ENCODE measurements around the gene TMEM131L. TPM values are rescaled to one million over a fixed set of nuclear protein-coding genes. Genes with fewer than 3 reads are reported as not detected.
"Not testable (repeated sequence)": the region's sequence is repeated elsewhere in the genome, so short reads cannot be mapped to it uniquely, and the experiment has no call there.

TMEM131L gene
- total RNA-seq, 3 donors from 2014 or later (not counting 1 experiment from before 2014, with no cell fraction given), result 67.8 to 105 (median 71.1) TPM

GRCh38 chr4:153546280-153546679, 80.1 kb downstream of the TMEM131L start:
- no peaks in the 10 kb centered on the region for H3K9me3 ChIP-seq (ENCODE audit: control insufficient read depth, insufficient read depth, low read length)
- no peaks in the 10 kb centered on the region for H3K9me3 Mint-ChIP-seq
- H3K36me3 ChIP-seq (ENCODE audit: control insufficient read depth, insufficient read depth, low read length), result peaks cover 18% of the 10 kb centered on the region
- no peaks in the 10 kb centered on the region for H3K36me3 Mint-ChIP-seq
- H3K4me3 ChIP-seq (ENCODE audit: low read length), result no peak overlapping the region
- H3K27ac ChIP-seq (ENCODE audit: low read length), result no peak overlapping the region
- no peak for ATAC-seq
- H3K27me3 Mint-ChIP-seq (ENCODE audit: low read depth in 2 of 2), result no peaks in the 10 kb centered on the region
- no peaks in the 10 kb centered on the region for H3K27me3 ChIP-seq (ENCODE audit: control insufficient read depth, insufficient read depth, low read length)
- no peak for TF ChIP-seq CTCF (IDR thresholded peaks at IDR 0.05)
- DNase-seq, result no peak
- H3K4me1 ChIP-seq (ENCODE audit: control insufficient read depth, insufficient read depth, low read length), result peaks cover 36% of the 10 kb centered on the region
- H3K27ac Mint-ChIP-seq, result peak overlapping the region in 1 of 2 donors; percentile 27
- intact Hi-C loops (cut with micrococcal nuclease), result no loop called here
- no peak overlapping the region for H3K4me3 Mint-ChIP-seq
- peaks cover 52 to 57% of the 10 kb centered on the region in 2 donors for H3K4me1 Mint-ChIP-seq
- 96% methylated on average over 3 of the region's 3 CpGs for WGBS (ENCODE audit: insufficient coverage)

DNA sequence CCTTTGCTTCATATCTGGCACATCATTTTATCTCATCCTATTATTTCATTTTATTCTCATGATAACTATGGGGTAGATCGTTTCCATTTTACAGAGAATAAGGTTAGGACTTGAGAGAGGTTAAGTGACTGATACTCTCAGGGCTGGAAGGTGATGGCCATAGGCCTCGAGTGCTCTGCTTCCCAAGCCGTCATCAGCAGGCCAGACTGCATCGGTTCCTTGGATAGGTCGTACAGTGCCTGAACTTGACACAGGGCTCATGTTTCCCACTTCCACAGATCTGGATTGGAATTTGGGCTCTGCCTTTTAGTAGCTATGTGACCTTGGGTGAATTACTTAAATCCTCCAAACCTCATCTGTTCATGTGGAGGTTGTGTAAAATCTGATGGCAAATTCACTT, 81.4 kb downstream of the TMEM131L start:
- Histone ChIP-seq H3K27me3 (ENCODE audit: control insufficient read depth, insufficient read depth, low read length) (no peaks in the 10 kb centered on the region), H3K27ac (ENCODE audit: low read length) (no peak overlapping the region), H3K36me3 (ENCODE audit: control insufficient read depth, insufficient read depth, low read length) (peaks cover 29% of the 10 kb centered on the region), H3K9me3 (ENCODE audit: control insufficient read depth, insufficient read depth, low read length) (no peaks in the 10 kb centered on the region), H3K4me3 (ENCODE audit: low read length) (no peak overlapping the region), H3K4me1 (ENCODE audit: control insufficient read depth, insufficient read depth, low read length) (peaks cover 24% of the 10 kb centered on the region)
- Mint-ChIP-seq H3K4me1 (peaks cover 40 to 44% of the 10 kb centered on the region in 2 donors), H3K27me3 (ENCODE audit: low read depth in 2 of 2) (no peaks in the 10 kb centered on the region), H3K4me3 (peak overlapping the region; percentile 6), H3K27ac (peak overlapping the region; percentile 1 to 70), H3K9me3 (no peaks in the 10 kb centered on the region), H3K36me3 (no peaks in the 10 kb centered on the region)
- no peak for TF ChIP-seq CTCF (IDR thresholded peaks at IDR 0.05)
- ATAC-seq (no peak), DNase-seq (no peak)
- WGBS (ENCODE audit: insufficient coverage), result 90% methylated on average over 5 of the region's 5 CpGs
- intact Hi-C loops (cut with micrococcal nuclease), result no loop called here

DNA sequence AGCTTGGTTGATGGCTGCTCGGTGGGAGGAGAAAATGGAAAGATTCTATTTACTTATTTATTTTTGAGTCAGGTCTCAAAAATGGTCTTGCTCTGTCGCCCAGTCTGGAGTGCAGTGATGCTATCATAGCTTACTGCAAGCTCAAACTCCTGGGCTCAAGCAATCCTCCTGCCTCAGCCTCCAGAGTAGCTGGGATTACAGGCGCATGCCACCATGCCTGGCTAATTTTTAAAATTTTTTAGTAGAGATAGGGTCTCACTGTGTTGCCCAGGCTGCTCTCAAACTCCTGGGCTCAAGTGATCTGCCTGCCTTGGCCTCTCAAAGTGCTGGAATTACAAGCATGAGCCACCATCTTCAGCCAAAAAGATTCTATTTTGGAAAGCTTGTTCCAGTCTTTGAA, 82.7 kb downstream of the TMEM131L start:
- 94% methylated on average over 3 of the region's 3 CpGs for WGBS (ENCODE audit: insufficient coverage)
- Mint-ChIP-seq H3K27ac (peak overlapping the region; percentile 67 to 70), H3K4me1 (peaks cover 36 to 48% of the 10 kb centered on the region in 2 donors)
- intact Hi-C loops (cut with micrococcal nuclease); H3K4me3 ChIP-seq (ENCODE audit: low read length); ATAC-seq; H3K9me3 Mint-ChIP-seq; H3K27me3 ChIP-seq (ENCODE audit: control insufficient read depth, insufficient read depth, low read length); H3K27ac ChIP-seq (ENCODE audit: low read length); H3K27me3 Mint-ChIP-seq (ENCODE audit: low read depth in 2 of 2); DNase-seq; H3K36me3 Mint-ChIP-seq; H3K4me3 Mint-ChIP-seq; H3K9me3 ChIP-seq (ENCODE audit: control insufficient read depth, insufficient read depth, low read length): not testable (repeated sequence)
- Histone ChIP-seq H3K36me3 (ENCODE audit: control insufficient read depth, insufficient read depth, low read length) (peaks cover 35% of the 10 kb centered on the region), H3K4me1 (ENCODE audit: control insufficient read depth, insufficient read depth, low read length) (peaks cover 20% of the 10 kb centered on the region)

DNA sequence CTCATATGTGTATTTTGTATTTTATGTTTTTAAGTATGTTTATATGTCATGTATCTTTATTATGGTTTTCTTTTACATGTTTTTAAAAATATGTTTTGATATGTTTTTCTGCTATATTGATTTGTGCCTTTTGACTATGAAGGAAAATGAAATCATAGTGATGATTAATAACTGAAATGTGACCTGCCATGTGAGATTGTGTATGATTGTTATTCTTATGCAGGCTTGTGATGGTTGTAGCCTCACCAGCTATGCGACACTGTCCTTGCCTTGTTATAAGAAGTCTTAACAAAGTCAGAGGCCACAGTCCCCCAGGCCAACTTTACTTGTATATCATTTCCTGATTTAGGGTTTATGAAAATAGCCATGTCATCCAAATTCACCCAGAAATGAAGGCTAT, 83.2 kb downstream of the TMEM131L start:
- no peaks in the 10 kb centered on the region for H3K9me3 Mint-ChIP-seq
- Histone ChIP-seq H3K9me3 (ENCODE audit: control insufficient read depth, insufficient read depth, low read length) (no peaks in the 10 kb centered on the region), H3K36me3 (ENCODE audit: control insufficient read depth, insufficient read depth, low read length) (peaks cover 30% of the 10 kb centered on the region), H3K4me1 (ENCODE audit: control insufficient read depth, insufficient read depth, low read length) (peaks cover 17% of the 10 kb centered on the region), H3K27me3 (ENCODE audit: control insufficient read depth, insufficient read depth, low read length) (no peaks in the 10 kb centered on the region), H3K4me3 (ENCODE audit: low read length) (no peak overlapping the region), H3K27ac (ENCODE audit: low read length) (no peak overlapping the region)
- no peak for DNase-seq
- no peaks in the 10 kb centered on the region for H3K36me3 Mint-ChIP-seq
- 80% methylated on average over 1 of the region's 1 CpG for WGBS (ENCODE audit: insufficient coverage)
- TF ChIP-seq CTCF (IDR thresholded peaks at IDR 0.05), result no peak
- peaks cover 33 to 45% of the 10 kb centered on the region in 2 donors for H3K4me1 Mint-ChIP-seq
- intact Hi-C loops (cut with micrococcal nuclease), result no loop called here
- H3K27me3 Mint-ChIP-seq (ENCODE audit: low read depth in 2 of 2), result no peaks in the 10 kb centered on the region
- no peak overlapping the region for H3K4me3 Mint-ChIP-seq
- no peak for ATAC-seq
- H3K27ac Mint-ChIP-seq, result peak overlapping the region; percentile 67 to 70
